Activated CD8-positive, alpha-beta T cell treated with anti-CD3 and anti-CD28 coated beads for 36 hours (primary cell): Measurements from ENCODE around the gene BSPRY. TPM values are rescaled to one million over a fixed set of nuclear protein-coding genes. Genes with fewer than 3 reads are reported as not detected.
"Not testable (repeated sequence)": the region's sequence is repeated elsewhere in the genome, so short reads cannot be mapped to it uniquely, and the experiment has no call there.

Experiments
- ATAC-seq: fragments of 200-7000 bp; cut with Tn5 transposase; one replicate; pipeline ENCODE4 v1.10.0; 2021; ENCODE audit warnings: mild to moderate bottlenecking, moderate library complexity
- CTCF ChIA-PET: fragments of 350-600 bp; sonication (Branson Sonifier 250); formaldehyde crosslinking; loops from one replicate; lab custom pipeline; 2021; ENCODE audit warnings: antibody characterized with exemption; lab: Charles Lee
- POLR2A ChIA-PET: fragments of 350-600 bp; sonication (Branson Sonifier 250); formaldehyde crosslinking; loops from one replicate; lab custom pipeline; 2021; ENCODE audit warnings: antibody characterized with exemption; lab: Charles Lee
- DNase-seq: peaks from one replicate; pipeline ENCODE4 v3.0.0-alpha.2; 2020
- H3K27ac Mint-ChIP-seq: one replicate; pipeline ENCODE4 v1.8.0; 2021; ENCODE audit warnings: mild to moderate bottlenecking, mixed read lengths
- H3K27me3 Mint-ChIP-seq: one replicate; pipeline ENCODE4 v1.8.0; 2021; ENCODE audit warnings: mixed read lengths
- H3K36me3 Mint-ChIP-seq: one replicate; pipeline ENCODE4 v1.8.0; 2021; ENCODE audit warnings: low read depth, mixed read lengths
- H3K4me1 Mint-ChIP-seq: one replicate; pipeline ENCODE4 v1.8.0; 2021; ENCODE audit warnings: low read depth, mixed read lengths
- H3K4me3 Mint-ChIP-seq: one replicate; pipeline ENCODE4 v1.8.0; 2021; ENCODE audit warnings: mild to moderate bottlenecking, moderate library complexity, mixed read lengths
- H3K9me3 Mint-ChIP-seq: one replicate; pipeline ENCODE4 v1.8.0; 2021; ENCODE audit warnings: mixed read lengths
- CTCF ChIP-seq: fragments of 200-600 bp; IDR thresholded peaks from one replicate; pipeline ENCODE4 v1.8.0; 2022; ENCODE audit warnings: antibody characterized with exemption, mild to moderate bottlenecking
- intact Hi-C: fragments of 100-400 bp; cut with micrococcal nuclease; formaldehyde crosslinking; loops from one replicate; pipeline ENCODE4 v1.10.0; 2022
- total RNA-seq, 2 experiments: library from RNA; stranded (reverse); gene quantifications; one replicate each; pipeline ENCODE4 v1.2.3, GENCODE V29; 2021

The BSPRY gene
- total RNA-seq, 2 experiments from 2014 or later: 8.2 to 9.1 TPM

- intact Hi-C loops: no loop called here
- no peak overlapping the region for H3K4me3 Mint-ChIP-seq
- peaks cover 31% of the 10 kb centered on the region for H3K4me1 Mint-ChIP-seq
- DNase-seq (no peak), ATAC-seq (no peak)
- peaks cover 18% of the 10 kb centered on the region for H3K36me3 Mint-ChIP-seq
- TF ChIP-seq CTCF: no peak
- H3K27ac Mint-ChIP-seq: no peak overlapping the region
- H3K27me3 Mint-ChIP-seq: no peaks in the 10 kb centered on the region
- ChIA-PET POLR2A (interaction anchor here (1.0 to 1.2 kb wide), 2 partner anchors 62 to 129 kb away, joined by 3 to 4 read pairs; partner anchors contain the start of gene CDC26), CTCF (interaction anchor here (0.7 to 8.8 kb wide), 11 partner anchors 18 to 253 kb away, joined by 3 to 91 read pairs (median 4); partner anchors contain the start of genes CDC26 and PRPF4)
- no peaks in the 10 kb centered on the region for H3K9me3 Mint-ChIP-seq
Measured at GRCh38 chr9:113403646-113404045, 54.3 kb downstream of the BSPRY start.

- Mint-ChIP-seq H3K36me3 (peaks cover 32% of the 10 kb centered on the region), H3K4me1 (peaks cover 32% of the 10 kb centered on the region), H3K27ac (peak overlapping the region; percentile 99)
- ChIA-PET CTCF (interaction anchor here (0.6 to 8.8 kb wide), 6 partner anchors 40 to 271 kb away, joined by 3 to 91 read pairs (median 4); partner anchors contain the start of genes CDC26 and PRPF4), POLR2A (interaction anchor here (1.2 kb wide), 1 partner anchor 67 kb away, joined by 3 read pairs; no protein-coding TSS in a partner anchor)
- H3K27me3 Mint-ChIP-seq, H3K9me3 Mint-ChIP-seq, H3K4me3 Mint-ChIP-seq, ATAC-seq, DNase-seq: not testable (repeated sequence)
- intact Hi-C loops: loop anchor here (2.0 kb wide), 1 partner anchor 132 kb away; the partner anchor contains the start of genes CDC26 and PRPF4
Measured at GRCh38 chr9:113406353-113406752, 57.0 kb downstream of the BSPRY start.

- peak; percentile 15 for ATAC-seq
- intact Hi-C loops: loop anchor here (2.0 kb wide), 1 partner anchor 132 kb away; the partner anchor contains the start of genes CDC26 and PRPF4
- ChIA-PET CTCF (interaction anchor here (0.9 to 8.8 kb wide), 7 partner anchors 14 to 250 kb away, joined by 3 to 91 read pairs (median 4); partner anchors contain the start of genes CDC26 and PRPF4), POLR2A (interaction anchor here (1.2 to 4.9 kb wide), 3 partner anchors 6 to 131 kb away, joined by 3 to 45 read pairs (median 19); partner anchors contain the start of genes ALAD, CDC26 and PRPF4)
- Mint-ChIP-seq H3K36me3 (peaks cover 32% of the 10 kb centered on the region), H3K27ac (peak overlapping the region; percentile 99), H3K4me1 (peaks cover 31% of the 10 kb centered on the region), H3K4me3 (peak overlapping the region; percentile 86)
- H3K9me3 Mint-ChIP-seq, H3K27me3 Mint-ChIP-seq: not testable (repeated sequence)
- peak; percentile 76 for TF ChIP-seq CTCF
- peak; percentile 80 for DNase-seq
Measured at GRCh38 chr9:113406873-113407511, 57.7 kb downstream of the BSPRY start.

- DNase-seq (no peak), ATAC-seq (no peak)
- no peak for TF ChIP-seq CTCF
- Mint-ChIP-seq H3K9me3 (no peaks in the 10 kb centered on the region), H3K4me1 (peaks cover 32% of the 10 kb centered on the region), H3K27ac (peak overlapping the region; percentile 99), H3K27me3 (no peaks in the 10 kb centered on the region), H3K4me3 (peak overlapping the region; percentile 86), H3K36me3 (peaks cover 32% of the 10 kb centered on the region)
- CTCF ChIA-PET: interaction anchor here (1.0 to 7.0 kb wide), 7 partner anchors 8 to 249 kb away, joined by 3 to 49 read pairs (median 11); partner anchors contain the start of genes ALAD, CDC26 and PRPF4
- POLR2A ChIA-PET: interaction anchor here (0.7 to 4.9 kb wide), 17 partner anchors 9 to 454 kb away, joined by 3 to 45 read pairs (median 5); partner anchors contain the start of genes ALAD, CDC26, PRPF4 and WDR31
- intact Hi-C loops: no loop called here
Measured at GRCh38 chr9:113409481-113409880, 60.1 kb downstream of the BSPRY start.

GRCh38 chr9:113409883-113410206 lies 60.5 kb downstream of the BSPRY start:
- CTCF ChIA-PET: interaction anchor here (1.0 to 7.0 kb wide), 8 partner anchors 8 to 248 kb away, joined by 3 to 49 read pairs (median 9); partner anchors contain the start of genes ALAD, CDC26 and PRPF4
- Mint-ChIP-seq H3K36me3 (peaks cover 32% of the 10 kb centered on the region), H3K4me3 (peak overlapping the region; percentile 86), H3K4me1 (peaks cover 32% of the 10 kb centered on the region), H3K27me3 (no peaks in the 10 kb centered on the region), H3K9me3 (no peaks in the 10 kb centered on the region), H3K27ac (peak overlapping the region; percentile 99)
- POLR2A ChIA-PET: interaction anchor here (0.7 to 4.9 kb wide), 21 partner anchors 9 to 455 kb away, joined by 3 to 45 read pairs (median 4); partner anchors contain the start of genes ALAD, BSPRY, CDC26 and PRPF4
- DNase-seq: no peak
- peak; percentile 8 for ATAC-seq
- no peak for TF ChIP-seq CTCF
- intact Hi-C loops: no loop called here
